Panc1 (cell line): ENCODE measurements around the gene AIRE. TPM values are rescaled to one million over a fixed set of nuclear protein-coding genes. Genes with fewer than 3 reads are reported as not detected.

Experiments used
- ATAC-seq: fragments of 200-7000 bp; cut with Tn5 transposase; 2 replicates; pipeline ENCODE4 v1.9.1; 2020; ENCODE audit warnings: mild to moderate bottlenecking, moderate library complexity
- BruUV-seq: library from RNA; stranded (reverse); fragments of 400-500 nt; replicated peaks from 2 replicates; lab custom pipeline; 2021; lab: Mats Ljungman, UMichigan
- CTCF ChIA-PET: fragments of 300-600 bp; sonication (Branson Sonifier 250); formaldehyde crosslinking; loops from one replicate; lab custom pipeline; 2022; ENCODE audit warnings: antibody characterized with exemption; lab: Charles Lee
- POLR2A ChIA-PET: fragments of 300-600 bp; sonication (Branson Sonifier 250); formaldehyde crosslinking; loops from one replicate; lab custom pipeline; 2022; ENCODE audit warnings: antibody characterized with exemption; lab: Charles Lee
- DNase-seq: peaks from one replicate; pipeline ENCODE4 v3.0.0-alpha.2; 2010; ENCODE audit warnings: low read depth, low spot score
- H3K27ac ChIP-seq: 2 replicates; pipeline ENCODE4 v1.5.1; 2011; ENCODE audit warnings: mild to moderate bottlenecking, low read length, inconsistent platforms
- H3K27me3 ChIP-seq: fragments of 200-500 bp; sonication (Bioruptor generic); 2 replicates; pipeline ENCODE4 v1.6.0; 2014; ENCODE audit warnings: low read length, inconsistent platforms; ENCODE audit not compliant: control insufficient read depth, insufficient read depth
- H3K36me3 ChIP-seq: fragments of 200-500 bp; sonication (Bioruptor generic); 2 replicates; pipeline ENCODE4 v1.5.1; 2014; ENCODE audit warnings: inconsistent platforms, mild to moderate bottlenecking, low read length, moderate library complexity; ENCODE audit not compliant: control insufficient read depth, insufficient read depth
- H3K4me1 ChIP-seq: 2 replicates; pipeline ENCODE4 v1.5.1; 2011; ENCODE audit warnings: inconsistent platforms, mild to moderate bottlenecking, low read length, moderate library complexity; ENCODE audit not compliant: control insufficient read depth, insufficient read depth
- H3K4me3 ChIP-seq, 2 experiments: 2 replicates each; pipeline ENCODE4 v1.5.1; 2011 to 2012; ENCODE audit warnings: low read depth in 2 of 2, low read length in 2 of 2, mild to moderate bottlenecking in 2 of 2, inconsistent platforms in 1 of 2, moderate library complexity in 1 of 2
- H3K9me3 ChIP-seq: fragments of 200-500 bp; sonication (Bioruptor generic); 2 replicates; pipeline ENCODE4 v1.5.1; 2014; ENCODE audit warnings: low read depth, mild to moderate bottlenecking, inconsistent platforms, low read length, moderate library complexity; ENCODE audit not compliant: control insufficient read depth, insufficient read depth
- CTCF ChIP-seq: fragments of 450-650 bp; IDR thresholded peaks from 2 replicates; pipeline ENCODE4 v1.5.1; 2017; ENCODE audit warnings: mild to moderate bottlenecking
- POLR2AphosphoS5 ChIP-seq: IDR thresholded peaks from 2 replicates; pipeline ENCODE4 v1.6.1; 2012; ENCODE audit warnings: mild to moderate bottlenecking, low read depth, low read length, moderate library complexity
- REST ChIP-seq, 2 experiments: IDR thresholded peaks; 2 replicates each; pipeline ENCODE4 v1.6.1; 2011 to 2012; ENCODE audit warnings: low read depth in 2 of 2, control low read depth in 1 of 2, low read length in 1 of 2, mild to moderate bottlenecking in 1 of 2, moderate library complexity in 1 of 2; ENCODE audit not compliant: insufficient read depth in 1 of 2
- SIN3A ChIP-seq: IDR thresholded peaks from 2 replicates; pipeline ENCODE4 v1.6.1; 2012; ENCODE audit warnings: low read depth, mild to moderate bottlenecking, low read length, moderate library complexity, borderline replicate concordance; ENCODE audit not compliant: insufficient read depth
- TCF7L2 ChIP-seq: IDR thresholded peaks from 2 replicates; pipeline ENCODE4 v1.6.1; 2011; ENCODE audit warnings: mild to moderate bottlenecking, low read depth, low read length, inconsistent platforms
- in situ Hi-C: cut with HindIII; loops from 2 replicates; pipeline ENCODE4 v1.10.0; 2016; ENCODE audit warnings: low sequenced_read_pairs, low pct_unique_long_range_greater_than_20kb
- intact Hi-C: fragments of 100-400 bp; cut with micrococcal nuclease; formaldehyde crosslinking; loops from one replicate; pipeline ENCODE4 v1.10.0; 2022; ENCODE audit not compliant: unreplicated experiment
- total RNA-seq: library from RNA; stranded (reverse); gene quantifications from one replicate; pipeline ENCODE4 v1.2.1, GENCODE V29; 2021; ENCODE audit not compliant: unreplicated experiment

Gene AIRE
- total RNA-seq, 1 experiment from 2014 or later: not detected

GRCh38 chr21:44328242-44328895 lies 42.7 kb downstream of the AIRE start:
- intact Hi-C loops (no loop called here), in situ Hi-C loops (no loop called here)
- H3K9me3 ChIP-seq: no peaks in the 10 kb centered on the region
- H3K4me3 ChIP-seq: no peak overlapping the region
- ChIA-PET CTCF (no interaction called here), POLR2A (no interaction called here)
- H3K27ac ChIP-seq: no peak overlapping the region
- H3K27me3 ChIP-seq: no peaks in the 10 kb centered on the region
- DNase-seq (no peak), ATAC-seq (no peak)
- TF ChIP-seq REST (IDR thresholded peaks at IDR 0.05; ENCODE audit: insufficient read depth in 1 of 2, low read depth in 2 of 2, low read length in 1 of 2): no peak
- H3K36me3 ChIP-seq: no peaks in the 10 kb centered on the region
- no peaks in the 10 kb centered on the region; the same call in 1 of the 2 replicates for H3K4me1 ChIP-seq
- no TSS peak for BruUV-seq

- H3K27ac ChIP-seq: no peak overlapping the region
- no peaks in the 10 kb centered on the region for H3K27me3 ChIP-seq
- in situ Hi-C loops: no loop called here
- H3K4me1 ChIP-seq: no peaks in the 10 kb centered on the region; the same call in 1 of the 2 replicates
- no peak overlapping the region for H3K4me3 ChIP-seq
- POLR2A ChIA-PET: no interaction called here
- DNase-seq (no peak), ATAC-seq (peak; percentile 13; the same call in 1 of the 2 replicates)
- CTCF ChIA-PET: no interaction called here
- no TSS peak for BruUV-seq
- no peaks in the 10 kb centered on the region for H3K36me3 ChIP-seq
- intact Hi-C loops: no loop called here
- TF ChIP-seq SIN3A: no peak
- no peaks in the 10 kb centered on the region for H3K9me3 ChIP-seq
These were observed 43.6 kb downstream of the AIRE start for GRCh38 chr21:44329086-44329889.

- in situ Hi-C loops: no loop called here
- ChIA-PET CTCF (no interaction called here), POLR2A (no interaction called here)
- Histone ChIP-seq H3K4me1 (no peaks in the 10 kb centered on the region; the same call in 1 of the 2 replicates), H3K36me3 (no peaks in the 10 kb centered on the region), H3K9me3 (no peaks in the 10 kb centered on the region), H3K4me3 (no peak overlapping the region), H3K27ac (no peak overlapping the region), H3K27me3 (no peaks in the 10 kb centered on the region)
- TF ChIP-seq REST (IDR thresholded peaks at IDR 0.05; ENCODE audit: insufficient read depth in 1 of 2, low read depth in 2 of 2, low read length in 1 of 2): no peak
- no peak for TF ChIP-seq TCF7L2
- no peak for TF ChIP-seq CTCF
- TF ChIP-seq POLR2AphosphoS5: no peak; the same call in 1 of the 2 replicates
- no peak for TF ChIP-seq SIN3A
- intact Hi-C loops: no loop called here
- ATAC-seq (no peak), DNase-seq (no peak)
- no TSS peak for BruUV-seq
These were observed 44.5 kb downstream of the AIRE start for GRCh38 chr21:44329971-44330681.
